KMS-11 (cell line): ENCODE results near the gene KRT3.

Experiments
- H2AFZ ChIP-seq: fragments of 200-600 bp; sonication (generic); 2 replicates; pipeline ENCODE4 v1.6.1; 2016; ENCODE audit warnings: antibody characterized with exemption, mixed run types, low read depth
- H3K27ac ChIP-seq: fragments of 200-600 bp; sonication (generic); 2 replicates; pipeline ENCODE4 v1.6.1; 2016; ENCODE audit warnings: mild to moderate bottlenecking, mixed run types
- H3K27me3 ChIP-seq: fragments of 200-600 bp; sonication (generic); 2 replicates; pipeline ENCODE4 v1.6.1; 2017; ENCODE audit warnings: mild to moderate bottlenecking, low read depth, mixed run types, moderate library complexity; ENCODE audit not compliant: insufficient read depth
- H3K36me3 ChIP-seq: fragments of 200-600 bp; sonication (generic); 2 replicates; pipeline ENCODE4 v1.6.1; 2017; ENCODE audit warnings: mild to moderate bottlenecking, mixed run types; ENCODE audit not compliant: insufficient read depth
- H3K4me1 ChIP-seq: fragments of 200-600 bp; sonication (generic); 2 replicates; pipeline ENCODE4 v1.6.1; 2016; ENCODE audit warnings: mild to moderate bottlenecking, low read depth, mixed run types; ENCODE audit not compliant: poor library complexity, severe bottlenecking
- H3K4me2 ChIP-seq: fragments of 200-600 bp; sonication (generic); 2 replicates; pipeline ENCODE4 v1.7.0; 2016; ENCODE audit warnings: mild to moderate bottlenecking, mixed run types
- H3K4me3 ChIP-seq: fragments of 200-600 bp; sonication (generic); IDR thresholded peaks from 2 replicates; pipeline ENCODE4 v1.6.1; 2017; ENCODE audit warnings: low read depth, low read length, mixed read lengths; ENCODE audit not compliant: insufficient read depth
- H3K79me2 ChIP-seq: fragments of 200-600 bp; sonication (generic); 2 replicates; pipeline ENCODE4 v1.6.1; 2016; ENCODE audit warnings: low read depth, mixed run types; ENCODE audit not compliant: insufficient read depth
- H3K9ac ChIP-seq: fragments of 200-600 bp; sonication (generic); 2 replicates; pipeline ENCODE4 v1.6.1; 2016; ENCODE audit warnings: mild to moderate bottlenecking, mixed run types
- H4K20me1 ChIP-seq: fragments of 200-600 bp; sonication (generic); 2 replicates; pipeline ENCODE4 v1.6.1; 2016; ENCODE audit warnings: mild to moderate bottlenecking, mixed run types; ENCODE audit not compliant: insufficient read depth
- CTCF ChIP-seq: fragments of 200-600 bp; sonication (generic); conservative IDR thresholded peaks from 2 replicates; pipeline ENCODE4 v1.6.1; 2017; ENCODE audit warnings: low read depth, mild to moderate bottlenecking, antibody characterized with exemption, low read length, moderate library complexity, mixed read lengths

Gene KRT3

GRCh38 chr12:52832451-52832850, 36.5 kb upstream of the KRT3 start:
- Histone ChIP-seq H3K27ac (no peak overlapping the region), H3K9ac (no peak overlapping the region), H2AFZ (no peak overlapping the region), H3K27me3 (peaks cover 66% of the 10 kb centered on the region), H4K20me1 (no peaks in the 10 kb centered on the region), H3K79me2 (no peaks in the 10 kb centered on the region), H3K36me3 (no peaks in the 10 kb centered on the region), H3K4me3 (no peak overlapping the region), H3K4me2 (no peak overlapping the region), H3K4me1 (no peaks in the 10 kb centered on the region)
- no peak for TF ChIP-seq CTCF

- peaks cover 59% of the 10 kb centered on the region; the same call in 1 of the 2 replicates for H3K27me3 ChIP-seq
- H3K4me1 ChIP-seq = no peaks in the 10 kb centered on the region
- no peak overlapping the region for H3K27ac ChIP-seq
- H3K4me2 ChIP-seq = no peak overlapping the region
- no peaks in the 10 kb centered on the region for H3K79me2 ChIP-seq
- no peaks in the 10 kb centered on the region for H3K36me3 ChIP-seq
- no peak for TF ChIP-seq CTCF
- no peak overlapping the region for H3K4me3 ChIP-seq
- no peak overlapping the region for H3K9ac ChIP-seq
- H2AFZ ChIP-seq = no peak overlapping the region
- no peaks in the 10 kb centered on the region for H4K20me1 ChIP-seq
Observed at GRCh38 chr12:52831251-52831650, 35.3 kb upstream of the KRT3 start.

- no peaks in the 10 kb centered on the region for H3K79me2 ChIP-seq
- no peak overlapping the region for H3K4me3 ChIP-seq
- H3K36me3 ChIP-seq = no peaks in the 10 kb centered on the region
- H3K27ac ChIP-seq = no peak overlapping the region
- no peaks in the 10 kb centered on the region for H4K20me1 ChIP-seq
- H2AFZ ChIP-seq = no peak overlapping the region
- peaks cover 53% of the 10 kb centered on the region; the same call in 1 of the 2 replicates for H3K27me3 ChIP-seq
- H3K4me1 ChIP-seq = no peaks in the 10 kb centered on the region
- H3K9ac ChIP-seq = no peak overlapping the region
- no peak for TF ChIP-seq CTCF
- H3K4me2 ChIP-seq = no peak overlapping the region
Observed at GRCh38 chr12:52829986-52830770, 34.3 kb upstream of the KRT3 start.

GRCh38 chr12:52828591-52829021, 32.7 kb upstream of the KRT3 start:
- Histone ChIP-seq H3K27ac (no peak overlapping the region), H3K27me3 (peaks cover 58% of the 10 kb centered on the region)
- no peak for TF ChIP-seq CTCF

More at GRCh38 chr12:52828591-52829021, 32.7 kb upstream of the KRT3 start:
- Histone ChIP-seq H4K20me1 (no peaks in the 10 kb centered on the region), H3K4me3 (no peak overlapping the region), H3K4me2 (no peak overlapping the region), H3K9ac (no peak overlapping the region), H3K79me2 (no peaks in the 10 kb centered on the region), H3K36me3 (no peaks in the 10 kb centered on the region), H2AFZ (no peak overlapping the region), H3K4me1 (no peaks in the 10 kb centered on the region)
